Mesodermal cell (in vitro differentiated cells): Measurements from ENCODE around the gene LSM3.

Experiments
- H3K27ac ChIP-seq: 2 replicates; pipeline ENCODE4 v1.7.0; 2013; ENCODE audit warnings: mild to moderate bottlenecking, low read depth, low read length, moderate library complexity; ENCODE audit not compliant: severe bottlenecking
- H3K36me3 ChIP-seq: 2 replicates; pipeline ENCODE4 v1.7.1; 2013; ENCODE audit warnings: mild to moderate bottlenecking, low read length, moderate library complexity; ENCODE audit not compliant: control insufficient read depth, insufficient read depth
- H3K4me1 ChIP-seq: one replicate; pipeline ENCODE4 v1.7.1; 2013; ENCODE audit warnings: mild to moderate bottlenecking, low read length; ENCODE audit not compliant: insufficient read depth, control insufficient read depth, poor library complexity, severe bottlenecking
- H3K4me3 ChIP-seq: 2 replicates; pipeline ENCODE4 v1.7.0; 2013; ENCODE audit warnings: low read length, control low read depth, mild to moderate bottlenecking; ENCODE audit not compliant: insufficient read depth, poor library complexity, severe bottlenecking; ENCODE audit errors: extremely low read depth
- H3K9me3 ChIP-seq: 2 replicates; pipeline ENCODE4 v1.7.1; 2013; ENCODE audit warnings: mild to moderate bottlenecking, low read length, moderate library complexity; ENCODE audit not compliant: control insufficient read depth
- WGBS, 2 experiments: methylation state at CpG; one replicate each; pipeline ENCODE4 v1.1.5; 2013; ENCODE audit warnings: missing lambda C conversion rate in 2 of 2; ENCODE audit not compliant: insufficient coverage in 2 of 2; 5-methylcytosine and 5-hydroxymethylcytosine counted together

LSM3 gene

GRCh38 chr3:14231998-14232501 lies 53.4 kb downstream of the LSM3 start:
- Histone ChIP-seq H3K27ac (peak overlapping the region; percentile 45), H3K4me3 (no peak overlapping the region), H3K9me3 (peaks cover 21% of the 10 kb centered on the region), H3K4me1 (peaks cover 33% of the 10 kb centered on the region), H3K36me3 (no peaks in the 10 kb centered on the region)
- 93 to 96% methylated on average over 2 to 3 of the region's 4 CpGs for WGBS, 2 experiments

- peaks cover 21% of the 10 kb centered on the region for H3K9me3 ChIP-seq
- H3K36me3 ChIP-seq, result no peaks in the 10 kb centered on the region
- H3K27ac ChIP-seq, result no peak overlapping the region
- peaks cover 33% of the 10 kb centered on the region for H3K4me1 ChIP-seq
- H3K4me3 ChIP-seq, result no peak overlapping the region
- 95 to 97% methylated on average over 7 to 10 of the region's 12 CpGs for WGBS, 2 experiments
Measured at GRCh38 chr3:14234251-14235002, 55.8 kb downstream of the LSM3 start.

DNA sequence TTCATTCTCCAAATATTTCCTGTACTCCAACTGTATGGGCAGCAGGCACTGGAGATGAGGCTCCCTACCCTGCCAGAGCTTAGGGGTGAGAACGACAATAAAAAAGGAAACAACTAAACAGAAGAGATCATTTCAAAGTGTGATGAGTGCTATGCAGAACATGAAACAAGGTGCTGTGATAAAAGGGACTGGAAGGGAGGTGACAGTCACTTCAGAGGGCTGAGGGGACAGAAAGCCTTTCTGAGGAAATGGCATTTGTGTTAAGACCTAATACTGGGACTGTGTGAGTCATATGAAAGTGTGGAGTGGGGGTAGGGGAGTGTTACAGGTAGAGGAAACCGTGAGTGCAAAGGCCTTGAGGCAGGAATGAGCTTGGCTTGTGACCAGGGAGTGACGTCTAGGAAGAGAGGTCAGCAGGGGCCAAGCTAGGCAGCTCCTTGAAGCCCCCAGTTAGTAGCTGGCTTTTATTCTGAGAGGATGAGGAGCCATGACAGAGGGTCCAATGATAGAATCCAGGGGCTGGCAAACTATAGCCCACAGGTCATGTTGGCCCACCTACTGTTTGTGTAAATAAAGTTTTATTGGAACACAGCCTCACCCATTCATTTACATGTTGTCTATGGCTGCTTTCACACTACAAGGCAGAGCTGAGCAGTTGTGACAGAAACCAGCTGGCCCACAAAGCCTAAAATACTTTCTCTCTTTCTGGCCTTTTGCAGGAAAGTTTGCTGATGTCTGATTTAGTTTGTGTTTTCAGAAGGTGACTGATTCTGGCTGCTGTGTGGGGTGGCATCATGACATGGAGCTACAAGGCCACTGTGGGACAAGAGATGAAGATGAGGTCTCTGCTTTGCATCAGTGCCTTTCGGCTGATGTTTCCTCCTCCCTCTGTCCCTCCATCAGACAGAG lies 56.6 kb downstream of the LSM3 start:
- WGBS, 2 experiments, result 50 to 76% methylated on average over 3 of the region's 4 CpGs
- peaks cover 30% of the 10 kb centered on the region for H3K4me1 ChIP-seq
- peaks cover 18% of the 10 kb centered on the region for H3K9me3 ChIP-seq
- H3K4me3 ChIP-seq, result no peak overlapping the region
- no peaks in the 10 kb centered on the region for H3K36me3 ChIP-seq
- H3K27ac ChIP-seq, result no peak overlapping the region

DNA sequence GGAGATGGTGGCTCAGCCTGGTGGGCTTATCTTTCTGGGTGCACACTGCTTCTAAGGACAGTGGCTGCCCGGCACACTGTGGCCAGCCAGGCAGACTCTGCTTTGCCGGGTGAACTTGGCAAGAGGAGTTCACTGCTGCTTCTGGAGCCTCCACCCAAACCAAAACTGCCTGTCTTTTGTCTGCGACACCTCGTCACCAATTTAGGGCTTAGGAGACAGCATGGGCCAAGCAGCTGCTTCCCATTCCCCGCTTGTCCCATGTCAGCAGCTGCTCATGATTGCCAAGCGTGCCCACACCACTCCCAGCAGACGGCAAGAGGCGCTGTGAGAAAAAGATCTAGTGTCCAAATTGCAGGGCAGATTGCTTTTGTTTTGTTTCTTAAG lies 57.3 kb downstream of the LSM3 start:
- H3K27ac ChIP-seq, result no peak overlapping the region
- peaks cover 14% of the 10 kb centered on the region for H3K9me3 ChIP-seq
- 85 to 94% methylated on average over 6 to 7 of the region's 8 CpGs for WGBS, 2 experiments
- peaks cover 25% of the 10 kb centered on the region for H3K4me1 ChIP-seq
- no peaks in the 10 kb centered on the region for H3K36me3 ChIP-seq
- H3K4me3 ChIP-seq, result no peak overlapping the region

- Histone ChIP-seq H3K4me3 (no peak overlapping the region), H3K9me3 (peaks cover 14% of the 10 kb centered on the region), H3K27ac (no peak overlapping the region), H3K36me3 (no peaks in the 10 kb centered on the region), H3K4me1 (peaks cover 17% of the 10 kb centered on the region)
- 86 to 92% methylated on average over 2 to 3 of the region's 3 CpGs for WGBS, 2 experiments
Measured at GRCh38 chr3:14236902-14237301, 58.3 kb downstream of the LSM3 start.

DNA sequence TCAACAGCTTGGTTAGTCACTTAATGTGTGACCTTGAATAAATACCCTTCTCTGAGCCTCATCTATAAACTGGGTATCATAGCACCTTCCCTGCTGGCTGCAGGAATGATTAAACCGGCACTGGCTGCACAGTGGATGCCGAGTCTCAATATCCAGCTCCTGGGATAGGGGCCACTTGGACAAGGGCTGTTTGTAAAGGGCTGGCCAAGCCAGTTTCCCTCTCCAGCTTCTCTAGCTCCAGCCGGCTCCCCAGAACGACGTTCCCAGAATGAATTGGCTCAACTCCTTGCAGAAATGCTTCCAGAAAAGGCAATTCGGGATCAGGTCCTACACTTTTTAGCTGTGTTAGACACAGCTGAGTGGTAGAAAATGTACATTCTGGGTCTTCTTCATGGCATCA lies 58.8 kb downstream of the LSM3 start:
- Histone ChIP-seq H3K9me3 (peaks cover 14% of the 10 kb centered on the region), H3K4me3 (no peak overlapping the region), H3K36me3 (no peaks in the 10 kb centered on the region), H3K4me1 (peaks cover 11% of the 10 kb centered on the region), H3K27ac (no peak overlapping the region)
- 86 to 96% methylated on average over 6 of the region's 6 CpGs for WGBS, 2 experiments

GRCh38 chr3:14238356-14238755 lies 59.7 kb downstream of the LSM3 start:
- Histone ChIP-seq H3K9me3 (peaks cover 14% of the 10 kb centered on the region), H3K27ac (no peak overlapping the region), H3K4me1 (peaks cover 5% of the 10 kb centered on the region), H3K36me3 (no peaks in the 10 kb centered on the region), H3K4me3 (no peak overlapping the region)
- WGBS, 2 experiments, result 89 to 96% methylated on average over 5 to 7 of the region's 7 CpGs

GRCh38 chr3:14238930-14239329 lies 60.3 kb downstream of the LSM3 start:
- no peaks in the 10 kb centered on the region for H3K36me3 ChIP-seq
- H3K27ac ChIP-seq, result no peak overlapping the region
- peaks cover 5% of the 10 kb centered on the region for H3K4me1 ChIP-seq
- peaks cover 9% of the 10 kb centered on the region for H3K9me3 ChIP-seq
- H3K4me3 ChIP-seq, result no peak overlapping the region

- H3K4me3 ChIP-seq, result no peak overlapping the region
- no peaks in the 10 kb centered on the region for H3K9me3 ChIP-seq
- no peak overlapping the region for H3K27ac ChIP-seq
- H3K4me1 ChIP-seq, result peaks cover 6% of the 10 kb centered on the region
- no peaks in the 10 kb centered on the region for H3K36me3 ChIP-seq
Measured at GRCh38 chr3:14239940-14240339, 61.3 kb downstream of the LSM3 start.

- no peaks in the 10 kb centered on the region for H3K9me3 ChIP-seq
- H3K4me1 ChIP-seq, result peaks cover 5% of the 10 kb centered on the region
- no peak overlapping the region for H3K4me3 ChIP-seq
- no peaks in the 10 kb centered on the region for H3K36me3 ChIP-seq
- no peak overlapping the region for H3K27ac ChIP-seq
- WGBS, 2 experiments, result 93 to 100% methylated on average over 3 of the region's 4 CpGs
Measured at GRCh38 chr3:14240366-14240765, 61.7 kb downstream of the LSM3 start.

DNA sequence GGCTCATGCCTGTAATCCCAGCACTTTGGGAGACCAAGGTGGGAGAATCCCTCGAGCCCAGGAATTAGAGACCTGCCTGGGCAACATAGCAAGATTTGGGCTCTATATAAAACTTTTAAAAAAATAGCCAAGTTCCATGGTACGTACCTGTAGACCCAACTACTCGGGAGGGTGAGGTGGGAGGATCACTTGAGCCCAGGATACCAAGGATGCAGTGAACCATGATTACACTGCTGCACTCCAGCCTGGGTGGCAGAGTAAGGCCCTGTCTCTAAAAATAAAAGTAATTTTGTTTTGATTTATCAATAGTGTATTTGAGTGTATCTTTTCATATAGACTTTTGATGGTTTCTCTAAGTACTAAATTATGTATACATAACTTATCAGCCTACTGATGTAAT lies 63.1 kb downstream of the LSM3 start:
- H3K4me1 ChIP-seq, result peaks cover 12% of the 10 kb centered on the region
- 92 to 96% methylated on average over 3 of the region's 3 CpGs for WGBS, 2 experiments
- H3K36me3 ChIP-seq, result no peaks in the 10 kb centered on the region
- H3K9me3 ChIP-seq, result peaks cover 4% of the 10 kb centered on the region
- H3K27ac ChIP-seq, result no peak overlapping the region
- H3K4me3 ChIP-seq, result no peak overlapping the region
